HCT116 (cell line): ENCODE data around the gene KIAA1671. TPM values are rescaled to one million over a fixed set of nuclear protein-coding genes. Genes with fewer than 3 reads are reported as not detected.

Experiments
- ATAC-seq: fragments of 200-7000 bp; cut with Tn5 transposase; 2 replicates; pipeline ENCODE4 v1.9.1; 2020; ENCODE audit warnings: mild to moderate bottlenecking, moderate library complexity
- BruUV-seq: library from RNA; stranded (reverse); fragments of 400-500 nt; replicated peaks from 2 replicates; lab custom pipeline; 2021; lab: Mats Ljungman, UMichigan
- CTCF ChIA-PET: fragments of 300-600 bp; sonication (Branson Sonifier 250); formaldehyde crosslinking; loops from one replicate; lab custom pipeline; 2021; ENCODE audit warnings: antibody characterized with exemption; lab: Charles Lee
- POLR2A ChIA-PET: fragments of 300-600, 350-600 bp; sonication (Branson Sonifier 250); formaldehyde crosslinking; loops from one replicate; lab custom pipeline; 2021; ENCODE audit warnings: antibody characterized with exemption; lab: Charles Lee
- RAD21 ChIA-PET, 2 experiments: fragments of 300-600 bp; sonication (Branson Sonifier 250); formaldehyde crosslinking; loops; one replicate each; lab custom pipeline; 2023; ENCODE audit warnings: low total read pairs in 2 of 2; ENCODE audit not compliant: uncharacterized antibody in 2 of 2, unreplicated experiment in 2 of 2, low non-redundant PET in 1 of 2; lab: Charles Lee
- DNase-seq: peaks from one replicate; pipeline ENCODE4 v3.0.0-alpha.2; 2010; ENCODE audit warnings: low read depth, low spot score
- H2AFZ ChIP-seq: fragments of 200-600 bp; shearing (Covaris generic), sonication (generic); 2 replicates; pipeline ENCODE4 v1.6.1; 2017; ENCODE audit warnings: low read depth, mixed run types, mixed read lengths, antibody characterized with exemption, low read length; ENCODE audit not compliant: poor library complexity, severe bottlenecking
- H3K27ac ChIP-seq: 2 replicates; pipeline ENCODE4 v1.5.1; 2012; ENCODE audit warnings: low read depth, low read length
- H3K27me3 ChIP-seq: fragments of 200-600 bp; sonication (generic); 2 replicates; pipeline ENCODE4 v1.6.1; 2016; ENCODE audit warnings: mixed run types, low read length, mixed read lengths; ENCODE audit not compliant: insufficient read depth
- H3K36me3 ChIP-seq, 2 experiments: fragments of 200-500 bp in 1 of 2; fragments of 200-600 bp in 1 of 2; sonication (Bioruptor generic) in 1 of 2; sonication (generic) in 1 of 2; 2 replicates each; pipeline versions ENCODE4 v1.5.1 to v1.6.1; 2014 to 2016; ENCODE audit warnings: low read length in 2 of 2, inconsistent platforms in 1 of 2, mixed read lengths in 1 of 2, mixed run types in 1 of 2; ENCODE audit not compliant: insufficient read depth in 2 of 2, control insufficient read depth in 1 of 2
- H3K4me1 ChIP-seq, 2 experiments: fragments of 200-600 bp in 1 of 2; sonication (generic) in 1 of 2; 2 replicates each; pipeline versions ENCODE4 v1.5.1 to v1.6.1; 2012 to 2017; ENCODE audit warnings: low read length in 2 of 2, inconsistent platforms in 1 of 2, mild to moderate bottlenecking in 1 of 2, mixed read lengths in 1 of 2, mixed run types in 1 of 2, moderate library complexity in 1 of 2; ENCODE audit not compliant: insufficient read depth in 2 of 2, control insufficient read depth in 1 of 2
- H3K4me2 ChIP-seq: fragments of 200-600 bp; sonication (generic); 2 replicates; pipeline ENCODE4 v1.6.1; 2017; ENCODE audit warnings: mixed run types, low read length, mixed read lengths
- H3K4me3 ChIP-seq, 2 experiments: fragments of 200-600 bp in 1 of 2; sonication (generic) in 1 of 2; replicated peaks in 1 of 2; 2 replicates each; pipeline ENCODE4 v1.5.1; 2011 to 2016; ENCODE audit warnings: low read length in 2 of 2, control low read depth in 1 of 2, low read depth in 1 of 2, mild to moderate bottlenecking in 1 of 2, mixed read lengths in 1 of 2, mixed run types in 1 of 2
- H3K79me2 ChIP-seq: fragments of 200-600 bp; sonication (generic); 2 replicates; pipeline ENCODE4 v1.6.1; 2017; ENCODE audit warnings: mild to moderate bottlenecking, mixed run types, low read length, moderate library complexity, mixed read lengths; ENCODE audit not compliant: insufficient read depth
- H3K9ac ChIP-seq: fragments of 200-600 bp; sonication (generic); 2 replicates; pipeline ENCODE4 v1.6.1; 2016; ENCODE audit warnings: low read length, mixed read lengths
- H3K9me2 ChIP-seq: fragments of 200-600 bp; sonication (generic), shearing (Covaris generic); 2 replicates; pipeline ENCODE4 v1.6.1; 2017; ENCODE audit warnings: mixed run types, mild to moderate bottlenecking, moderate library complexity; ENCODE audit not compliant: insufficient read depth
- H3K9me3 ChIP-seq, 2 experiments: fragments of 200-500 bp in 1 of 2; fragments of 200-600 bp in 1 of 2; sonication (Bioruptor generic) in 1 of 2; sonication (generic) in 1 of 2; 2 replicates each; pipeline ENCODE4 v1.6.1; 2014 to 2017; ENCODE audit warnings: low read length in 2 of 2, mixed read lengths in 2 of 2, inconsistent platforms in 1 of 2, low read depth in 1 of 2, mild to moderate bottlenecking in 1 of 2, mixed run types in 1 of 2, moderate library complexity in 1 of 2; ENCODE audit not compliant: control insufficient read depth in 1 of 2, insufficient read depth in 1 of 2
- H4K20me1 ChIP-seq: fragments of 200-600 bp; sonication (generic), shearing (Covaris generic); 2 replicates; pipeline ENCODE4 v1.6.1; 2017; ENCODE audit warnings: mixed run types, mild to moderate bottlenecking, moderate library complexity; ENCODE audit not compliant: insufficient read depth
- CBX3 ChIP-seq: IDR thresholded peaks from 2 replicates; pipeline ENCODE4 v1.6.1; 2012; ENCODE audit warnings: low read depth
- ELF1 ChIP-seq: IDR thresholded peaks from 2 replicates; pipeline ENCODE4 v1.6.1; 2012; ENCODE audit warnings: low read depth, borderline replicate concordance
- EZH2 ChIP-seq: fragments of 200-600 bp; sonication (generic); IDR thresholded peaks from 2 replicates; pipeline ENCODE4 v1.6.1; 2017; ENCODE audit warnings: antibody characterized with exemption, mixed run types
- EZH2phosphoT487 ChIP-seq: fragments of 200-600 bp; IDR thresholded peaks from 2 replicates; pipeline ENCODE4 v1.6.1; 2018; ENCODE audit warnings: antibody characterized with exemption, borderline replicate concordance
- intact Hi-C: fragments of 100-400 bp; cut with micrococcal nuclease; formaldehyde crosslinking; loops from 2 replicates; pipeline ENCODE4 v1.10.0; 2022
- total RNA-seq: library from RNA; stranded (reverse); gene quantifications from one replicate; pipeline ENCODE4 v1.2.1, GENCODE V29; 2021; ENCODE audit not compliant: unreplicated experiment
- TF ChIP-seq, protein P1 (sequence below): IDR thresholded peaks from 2 replicates; pipeline ENCODE4 v1.6.1; 2012
- TF ChIP-seq, protein P2 (sequence below), 3 experiments: fragments of 200-600 bp in 1 of 3; sonication (generic) in 1 of 3; IDR thresholded peaks in 2 of 3; conservative IDR thresholded peaks in 1 of 3; 2 replicates each; pipeline ENCODE4 v1.5.1; 2012 to 2017; ENCODE audit warnings: low read depth in 2 of 3, low read length in 2 of 3, antibody characterized with exemption in 1 of 3, borderline replicate concordance in 1 of 3, control low read depth in 1 of 3, mild to moderate bottlenecking in 1 of 3, mixed read lengths in 1 of 3, mixed run types in 1 of 3, moderate library complexity in 1 of 3; ENCODE audit not compliant: insufficient read depth in 1 of 3

Gene KIAA1671
- total RNA-seq, 1 experiment from 2014 or later = 36.8 TPM

DNA sequence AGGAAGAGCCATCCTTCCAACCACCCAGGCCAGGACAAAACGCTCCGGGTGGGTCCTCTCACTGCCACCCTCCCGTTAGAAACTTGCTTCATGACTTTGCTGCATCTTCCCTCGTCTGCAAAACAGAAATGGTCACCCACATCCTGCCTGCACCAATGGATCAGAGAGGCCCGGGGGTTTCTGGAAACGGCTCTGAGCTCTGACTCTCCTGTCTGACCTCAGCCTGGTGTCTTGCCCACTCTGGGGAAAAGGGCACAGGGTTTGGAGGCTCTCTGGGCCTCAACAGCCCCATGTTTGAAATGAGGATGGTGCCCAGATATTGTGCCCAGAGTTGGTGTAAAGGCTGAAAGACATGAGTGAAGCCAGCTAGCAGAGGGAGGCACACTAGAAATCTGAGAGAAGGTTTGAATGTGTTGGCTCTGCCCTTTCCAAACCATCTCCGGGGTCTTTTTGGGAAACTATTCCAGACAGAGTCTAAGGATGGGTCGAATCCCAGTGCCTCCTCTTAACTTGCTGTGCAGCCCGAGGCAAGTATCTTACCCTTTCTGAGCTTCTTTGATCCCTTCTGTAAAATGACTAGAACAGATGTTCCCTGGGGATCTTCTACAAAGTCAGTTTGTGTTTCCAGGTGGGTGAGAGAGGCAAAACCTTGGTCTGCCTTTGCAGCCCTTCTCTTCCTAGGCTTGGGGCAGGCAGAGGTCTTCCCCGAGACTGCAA, 249.2 kb downstream of the KIAA1671 start:
- intact Hi-C loops = loop anchor here (10.0 kb wide), 1 partner anchor 133 kb away; no protein-coding TSS in a partner anchor
- Histone ChIP-seq H3K9me3 (no peaks in the 10 kb centered on the region), H2AFZ (no peak overlapping the region)
- no peak for DNase-seq
- BruUV-seq = no TSS peak
- TF ChIP-seq CBX3 (no peak), EZH2phosphoT487 (no peak), EZH2 (no peak), ELF1 (no peak)
- TF ChIP-seq, protein P1, sequence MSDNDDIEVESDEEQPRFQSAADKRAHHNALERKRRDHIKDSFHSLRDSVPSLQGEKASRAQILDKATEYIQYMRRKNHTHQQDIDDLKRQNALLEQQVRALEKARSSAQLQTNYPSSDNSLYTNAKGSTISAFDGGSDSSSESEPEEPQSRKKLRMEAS = no peak
- TF ChIP-seq, protein P2, sequence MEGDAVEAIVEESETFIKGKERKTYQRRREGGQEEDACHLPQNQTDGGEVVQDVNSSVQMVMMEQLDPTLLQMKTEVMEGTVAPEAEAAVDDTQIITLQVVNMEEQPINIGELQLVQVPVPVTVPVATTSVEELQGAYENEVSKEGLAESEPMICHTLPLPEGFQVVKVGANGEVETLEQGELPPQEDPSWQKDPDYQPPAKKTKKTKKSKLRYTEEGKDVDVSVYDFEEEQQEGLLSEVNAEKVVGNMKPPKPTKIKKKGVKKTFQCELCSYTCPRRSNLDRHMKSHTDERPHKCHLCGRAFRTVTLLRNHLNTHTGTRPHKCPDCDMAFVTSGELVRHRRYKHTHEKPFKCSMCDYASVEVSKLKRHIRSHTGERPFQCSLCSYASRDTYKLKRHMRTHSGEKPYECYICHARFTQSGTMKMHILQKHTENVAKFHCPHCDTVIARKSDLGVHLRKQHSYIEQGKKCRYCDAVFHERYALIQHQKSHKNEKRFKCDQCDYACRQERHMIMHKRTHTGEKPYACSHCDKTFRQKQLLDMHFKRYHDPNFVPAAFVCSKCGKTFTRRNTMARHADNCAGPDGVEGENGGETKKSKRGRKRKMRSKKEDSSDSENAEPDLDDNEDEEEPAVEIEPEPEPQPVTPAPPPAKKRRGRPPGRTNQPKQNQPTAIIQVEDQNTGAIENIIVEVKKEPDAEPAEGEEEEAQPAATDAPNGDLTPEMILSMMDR (IDR thresholded peaks at IDR 0.05 in 2 of 3, conservative IDR thresholded peaks at IDR 0.05 in 1 of 3; ENCODE audit: borderline replicate concordance in 1 of 3, insufficient read depth in 1 of 3, low read depth in 2 of 3, low read length in 2 of 3) = no peak
- TF ChIP-seq, all 23 proteins: peak for 0
- POLR2A ChIA-PET = no interaction called here
- no peaks in the 10 kb centered on the region for H3K9me2 ChIP-seq
- no peaks in the 10 kb centered on the region for H3K27me3 ChIP-seq
- no peak for ATAC-seq
- RAD21 ChIA-PET = no interaction called here
- H3K79me2 ChIP-seq = no peaks in the 10 kb centered on the region
- no peak overlapping the region for H3K27ac ChIP-seq
- H4K20me1 ChIP-seq = no peaks in the 10 kb centered on the region
- no peak overlapping the region for H3K4me2 ChIP-seq
- H3K4me1 ChIP-seq = no peaks in the 10 kb centered on the region
- no peaks in the 10 kb centered on the region for H3K36me3 ChIP-seq
- no peak overlapping the region for H3K9ac ChIP-seq
- H3K4me3 ChIP-seq = no peak overlapping the region
- CTCF ChIA-PET = interaction anchor here (0.8 to 2.8 kb wide), 13 partner anchors 9 to 432 kb away, joined by 3 to 14 read pairs (median 3); no protein-coding TSS in a partner anchor
